Measurements from ENCODE around the gene PGAM2.

Gene PGAM2

GRCh38 chr7:44082541-44083207 is 17.3 kb upstream of the PGAM2 start:
- DNase-seq: peak; percentile 99

- DNase-seq: no peak
Measured at GRCh38 chr7:44081266-44081748, 15.9 kb upstream of the PGAM2 start.

GRCh38 chr7:44080686-44081265 is 15.4 kb upstream of the PGAM2 start:
- DNase-seq: no peak

GRCh38 chr7:44080118-44080517 is 14.8 kb upstream of the PGAM2 start:
- DNase-seq: no peak

- DNase-seq: no peak
Measured at GRCh38 chr7:44079331-44080021, 14.1 kb upstream of the PGAM2 start.

GRCh38 chr7:44078521-44078920 is 13.2 kb upstream of the PGAM2 start:
- DNase-seq: no peak

- no peak for DNase-seq
Measured at GRCh38 chr7:44077681-44078091, 12.3 kb upstream of the PGAM2 start.

- DNase-seq: no peak
Measured at GRCh38 chr7:44077061-44077460, 11.7 kb upstream of the PGAM2 start.

GRCh38 chr7:44076101-44076895 is 10.9 kb upstream of the PGAM2 start:
- DNase-seq: no peak

- DNase-seq: no peak
Measured at GRCh38 chr7:44075296-44076075, 10.1 kb upstream of the PGAM2 start.

GRCh38 chr7:44074349-44074695 is 9.0 kb upstream of the PGAM2 start:
- DNase-seq: no peak

GRCh38 chr7:44073664-44074348 is 8.4 kb upstream of the PGAM2 start:
- DNase-seq: peak; percentile 39

- DNase-seq: no peak
Measured at GRCh38 chr7:44072364-44073231, 7.2 kb upstream of the PGAM2 start.

GRCh38 chr7:44071726-44072363 is 6.5 kb upstream of the PGAM2 start:
- no peak for DNase-seq

- no peak for DNase-seq
Measured at GRCh38 chr7:44068054-44068453, 2.7 kb upstream of the PGAM2 start.

GRCh38 chr7:44067064-44067951 is 1.9 kb upstream of the PGAM2 start:
- no peak for DNase-seq

GRCh38 chr7:44066494-44067063 is 1.2 kb upstream of the PGAM2 start:
- DNase-seq: no peak

GRCh38 chr7:44066111-44066460 is 719 bp upstream of the PGAM2 start:
- no peak for DNase-seq

GRCh38 chr7:44064791-44065430 is 456 bp downstream of the PGAM2 start:
- no peak for DNase-seq

All from stimulated activated CD4-positive, alpha-beta T cell treated with anti-CD3 and anti-CD28 coated beads, Interleukin-1b, Interleukin-23, amount 100 ng/mL, for 48 hours (primary cell).